Endothelial cell of umbilical vein (primary cell): ENCODE data around the gene WASF3.

Experiments
- GATA2 ChIP-seq: IDR thresholded peaks from 2 replicates; pipeline ENCODE4 v1.7.0; 2011; ENCODE audit warnings: low read depth, mild to moderate bottlenecking, moderate library complexity, mixed read lengths, low read length; ENCODE audit not compliant: insufficient read length, insufficient read depth
- MYC ChIP-seq: IDR thresholded peaks from one replicate; pipeline ENCODE4 v1.6.1; 2011; ENCODE audit warnings: mild to moderate bottlenecking, low read depth, low read length

DNA sequence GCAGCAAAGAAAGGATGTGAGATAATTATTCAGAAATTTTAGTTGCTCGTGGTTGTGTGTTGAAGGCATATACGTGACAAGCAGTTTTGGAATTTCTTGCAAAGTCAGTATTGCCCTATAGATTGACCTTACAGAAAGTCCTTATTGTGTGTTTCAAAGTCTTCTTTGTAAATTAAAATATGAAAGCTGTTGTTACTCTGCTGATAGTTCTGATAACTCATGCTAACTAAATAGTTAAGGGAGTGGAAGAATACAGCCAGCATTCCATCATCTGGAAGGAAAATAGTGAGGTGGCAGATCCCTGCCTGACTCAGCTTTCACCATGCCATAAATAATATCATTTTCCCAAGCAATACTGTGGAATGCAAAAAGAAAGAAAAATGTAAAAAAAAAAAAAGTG lies 27.2 kb downstream of the WASF3 start:
- TF ChIP-seq GATA2 (peak; percentile 48), MYC (no peak)
